Amniotic stem cell (primary cell): ENCODE data around the gene NDUFAB1.
"Not testable (repeated sequence)": the region's sequence is repeated elsewhere in the genome, so short reads cannot be mapped to it uniquely, and the experiment has no call there.

ENCODE experiments used
- DNase-seq: peaks from one replicate; lab custom pipeline; 2025; lab: John Stamatoyannopoulos, UW

The NDUFAB1 gene

DNA sequence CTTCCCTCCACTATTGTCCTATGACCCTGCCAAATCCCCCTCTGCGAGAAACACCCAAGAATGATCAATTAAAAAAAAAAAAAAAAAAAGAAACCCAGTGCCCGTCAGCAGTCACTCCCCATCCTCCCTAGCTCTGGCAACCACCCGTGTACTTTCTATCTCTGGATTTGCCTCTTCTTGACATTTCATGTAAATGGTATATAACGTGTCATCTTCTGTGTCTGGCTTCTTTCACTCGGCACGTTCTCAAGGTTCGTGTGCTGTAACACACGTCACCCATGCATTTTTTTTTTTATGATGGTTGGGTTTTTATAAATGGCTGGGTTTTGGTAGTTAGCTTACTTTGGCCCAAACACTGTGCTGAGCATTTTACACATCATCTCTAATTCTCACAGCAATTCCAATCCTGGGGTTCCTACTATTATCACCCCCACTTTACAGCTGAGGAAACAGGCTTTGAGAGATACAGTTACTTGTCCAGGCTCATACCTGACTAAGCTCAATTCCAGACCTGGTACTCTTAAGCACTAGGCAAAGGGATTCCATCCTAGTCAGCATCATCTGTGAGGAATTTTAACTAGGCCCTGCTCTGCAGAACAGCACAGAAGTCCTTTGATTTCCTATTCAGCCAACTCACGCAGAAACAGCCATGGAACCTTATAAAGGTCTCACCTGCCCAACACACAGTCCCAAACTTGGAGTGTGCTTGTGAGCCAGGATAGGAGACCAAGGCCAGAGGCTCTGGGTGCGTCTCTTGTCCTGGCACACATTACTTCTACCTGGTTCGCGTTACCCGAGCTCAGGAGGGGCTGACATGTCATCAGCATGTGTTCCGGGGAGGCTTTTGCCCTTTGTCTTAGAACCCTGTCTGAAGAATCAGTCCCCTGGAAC lies 11.7 kb downstream of the NDUFAB1 start:
- DNase-seq: no peak

DNA sequence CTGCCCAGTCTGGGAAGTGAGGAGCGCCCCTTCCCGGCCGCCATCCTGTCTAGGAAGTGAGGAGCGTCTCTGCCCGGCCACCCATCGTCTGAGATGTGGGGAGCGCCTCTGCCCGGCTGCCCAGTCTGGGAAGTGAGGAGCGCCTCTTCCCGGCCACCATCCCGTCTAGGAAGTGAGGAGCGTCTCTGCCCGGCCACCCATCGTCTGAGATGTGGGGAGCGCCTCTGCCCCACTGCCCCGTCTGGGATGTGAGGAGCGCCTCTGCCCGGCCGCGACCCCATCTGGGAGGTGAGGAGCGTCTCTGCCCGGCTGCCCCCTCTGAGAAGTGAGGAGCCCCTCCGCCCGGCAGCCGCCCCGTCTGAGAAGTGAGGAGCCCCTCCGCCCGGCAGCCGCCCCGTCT lies 12.8 kb downstream of the NDUFAB1 start:
- not testable (repeated sequence) for DNase-seq

DNA sequence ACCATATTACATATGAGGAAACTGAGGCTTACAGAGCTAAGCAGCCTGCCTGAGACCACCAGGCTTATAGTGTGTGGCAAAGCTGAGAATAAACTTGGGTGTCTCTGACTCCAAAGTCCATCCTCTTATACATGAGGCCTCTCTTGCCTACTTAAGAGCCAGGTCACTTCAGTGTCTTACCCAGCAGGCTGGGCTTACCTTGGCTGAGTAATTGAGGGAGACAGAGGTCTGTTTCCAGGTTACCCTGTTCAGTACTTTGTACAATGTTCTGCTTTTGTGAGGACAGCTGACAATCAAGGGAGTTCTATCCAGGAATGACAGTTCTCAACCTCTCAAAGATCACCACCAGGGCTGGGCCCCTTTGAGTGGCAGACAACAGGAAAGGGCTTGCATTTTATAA lies 14.4 kb downstream of the NDUFAB1 start:
- no peak for DNase-seq

DNA sequence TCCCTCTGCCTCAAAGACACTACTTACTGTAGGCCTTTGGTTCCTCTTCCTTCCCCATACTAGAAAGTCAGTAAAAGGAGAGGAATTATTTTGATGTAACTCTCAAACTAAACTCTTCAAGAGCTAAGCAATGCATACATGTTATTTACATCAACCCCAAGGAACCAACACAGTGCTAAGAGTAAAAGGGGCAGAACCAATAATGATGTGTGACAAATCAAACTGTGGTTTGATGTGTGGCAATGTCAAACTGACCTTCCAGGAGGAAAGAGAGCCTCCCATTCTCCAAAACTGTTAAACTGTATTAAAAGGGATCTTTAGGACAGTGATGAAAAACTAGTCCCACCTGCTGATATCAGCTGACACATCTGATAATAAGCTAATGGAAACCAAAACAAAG lies 15.7 kb downstream of the NDUFAB1 start:
- no peak for DNase-seq

DNA sequence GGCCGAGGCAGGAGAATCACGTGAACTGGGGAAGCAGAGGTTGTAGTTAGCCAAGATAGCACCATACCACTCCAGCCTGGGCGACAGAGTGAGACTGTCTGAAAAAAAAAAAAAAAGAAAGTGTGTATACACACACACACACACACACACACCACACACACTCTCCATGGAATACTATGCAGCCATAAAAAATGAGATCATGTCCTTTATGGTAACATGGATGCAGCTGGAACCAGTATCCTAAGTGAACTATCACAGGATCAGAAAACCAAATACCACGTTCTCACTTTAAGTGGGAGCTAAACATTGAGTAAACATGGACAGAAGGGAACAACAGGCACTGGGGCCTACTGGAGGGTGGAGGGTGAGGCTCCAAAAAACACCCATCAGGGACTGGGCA lies 16.7 kb downstream of the NDUFAB1 start:
- DNase-seq: no peak

DNA sequence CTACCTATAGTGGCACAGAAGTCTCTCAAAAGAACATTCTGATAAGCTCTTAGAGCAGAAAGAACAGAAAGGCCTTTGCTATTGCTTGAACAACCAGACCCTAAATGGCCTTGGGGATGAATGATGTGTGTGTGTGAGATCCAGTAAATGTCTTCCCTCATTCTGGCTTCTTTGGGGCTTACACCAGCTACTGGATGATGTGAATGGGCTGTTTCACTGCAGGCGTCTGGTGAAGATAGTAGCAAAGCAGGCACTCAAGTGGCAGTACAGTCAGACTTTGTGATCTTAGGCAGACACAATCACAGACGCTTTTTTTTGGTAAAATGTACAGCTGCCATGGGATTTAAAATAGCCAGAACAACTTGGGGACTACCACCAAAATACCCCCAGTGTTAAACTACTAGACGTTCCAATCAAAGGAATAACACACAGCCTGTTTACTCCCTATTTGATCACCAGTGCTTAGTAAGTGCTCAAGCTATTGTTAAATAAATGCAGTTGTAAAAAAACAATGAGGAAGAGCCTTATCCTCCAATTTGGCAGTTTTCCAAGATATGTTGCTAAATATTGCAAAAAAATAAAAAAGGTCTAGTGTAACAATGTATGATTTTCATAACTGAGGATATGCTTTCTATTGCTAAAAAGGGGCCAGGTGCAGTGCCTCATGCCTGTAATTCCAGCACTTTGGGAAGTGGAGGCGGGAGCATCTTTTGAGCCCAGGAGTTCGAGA lies 17.9 kb downstream of the NDUFAB1 start:
- no peak for DNase-seq

DNA sequence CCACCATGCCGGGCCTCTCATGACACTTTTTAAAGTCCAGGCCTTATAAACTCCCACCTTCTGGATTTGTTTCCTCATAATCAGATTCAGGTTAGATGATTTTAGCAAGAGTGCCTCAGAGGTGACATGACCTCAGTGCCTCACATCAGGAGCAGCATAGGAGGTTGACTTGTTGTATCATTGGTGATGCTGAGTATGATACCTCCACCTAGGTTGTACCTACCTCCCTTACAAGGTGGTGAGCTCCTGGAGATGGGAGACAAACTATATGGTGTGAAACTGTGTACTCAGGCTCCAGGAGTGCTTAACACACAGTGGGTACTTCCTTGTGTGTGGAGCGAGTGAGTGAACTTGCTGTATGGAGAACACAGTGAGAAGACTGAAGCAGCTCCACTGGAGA lies 18.6 kb downstream of the NDUFAB1 start:
- no peak for DNase-seq

DNA sequence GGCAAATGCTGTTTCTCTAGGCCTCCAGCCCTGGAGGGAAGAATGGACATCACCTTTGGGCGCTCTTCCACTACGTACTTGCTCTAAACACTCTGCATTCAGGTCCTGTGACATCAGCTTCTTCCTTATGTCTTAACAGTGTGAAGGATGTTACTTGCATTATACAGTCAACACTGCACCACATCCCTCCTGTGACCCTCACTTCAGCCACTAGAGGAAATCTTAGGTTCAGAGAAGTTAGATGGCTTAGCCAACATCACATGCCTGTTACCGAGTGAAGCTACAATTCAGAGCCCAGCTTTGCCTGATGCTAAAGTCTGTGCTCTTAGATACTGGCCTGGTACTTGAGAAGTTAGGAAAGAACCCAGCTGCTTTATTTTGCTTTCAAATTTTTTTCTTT lies 20.3 kb downstream of the NDUFAB1 start:
- no peak for DNase-seq

DNA sequence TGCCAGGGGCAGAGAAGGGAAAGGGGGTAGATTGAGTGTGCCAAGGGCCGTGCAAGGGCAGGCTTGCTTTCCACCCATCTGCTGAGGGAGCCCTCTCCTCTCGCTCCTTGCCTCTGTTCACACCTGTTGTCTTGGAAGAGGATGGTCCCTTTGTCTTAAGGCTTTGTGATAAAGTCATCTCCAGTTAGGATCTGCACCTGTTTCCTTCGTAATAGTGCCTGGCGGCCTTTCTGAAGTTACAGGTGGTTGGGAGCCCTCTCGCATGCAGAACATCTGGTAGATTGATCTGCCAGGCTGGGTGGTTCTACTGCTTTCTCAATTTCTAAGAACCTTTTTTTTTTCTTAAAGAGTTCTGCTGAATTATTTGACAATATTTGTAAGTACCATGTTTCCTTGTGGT lies 22.3 kb downstream of the NDUFAB1 start:
- no peak for DNase-seq

DNA sequence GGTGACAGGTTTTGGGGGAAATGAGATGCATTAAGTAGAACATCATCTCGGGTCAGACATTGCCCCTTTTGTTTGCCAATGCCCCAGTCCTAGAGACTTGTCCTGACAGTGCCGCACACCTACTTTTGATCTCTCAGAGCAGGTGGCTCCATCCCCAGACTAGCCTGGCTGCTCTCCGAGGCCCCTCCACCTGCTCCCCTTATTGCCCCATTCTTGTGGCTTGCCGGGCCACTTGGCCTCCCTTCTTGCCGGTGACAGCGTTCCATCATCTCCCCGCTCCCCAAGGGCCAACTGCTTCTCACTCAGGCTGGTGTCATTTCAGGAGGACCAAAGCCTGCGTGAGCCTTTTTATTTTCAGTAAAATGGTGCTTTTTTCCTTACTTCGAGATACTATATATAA lies 23.7 kb downstream of the NDUFAB1 start:
- no peak for DNase-seq

DNA sequence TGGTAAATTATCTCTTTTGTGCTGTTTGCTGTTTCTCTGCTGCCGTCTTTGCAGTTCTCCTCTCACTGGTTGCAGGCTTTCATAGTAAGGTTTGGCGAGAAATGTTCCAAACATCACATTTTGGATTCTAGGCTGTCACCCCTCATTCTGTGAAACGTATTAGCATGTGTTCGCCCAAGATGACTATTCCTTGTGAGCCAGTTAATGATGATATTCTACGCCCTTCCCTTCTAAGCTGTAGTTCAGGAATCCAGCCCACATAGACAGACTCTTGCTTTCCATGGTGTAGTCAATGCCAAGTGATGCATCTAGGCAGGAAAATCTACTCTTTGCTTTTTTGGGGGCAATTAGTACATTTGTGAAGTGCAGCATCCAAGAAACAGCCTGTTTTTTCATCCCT lies 24.2 kb downstream of the NDUFAB1 start:
- no peak for DNase-seq

DNA sequence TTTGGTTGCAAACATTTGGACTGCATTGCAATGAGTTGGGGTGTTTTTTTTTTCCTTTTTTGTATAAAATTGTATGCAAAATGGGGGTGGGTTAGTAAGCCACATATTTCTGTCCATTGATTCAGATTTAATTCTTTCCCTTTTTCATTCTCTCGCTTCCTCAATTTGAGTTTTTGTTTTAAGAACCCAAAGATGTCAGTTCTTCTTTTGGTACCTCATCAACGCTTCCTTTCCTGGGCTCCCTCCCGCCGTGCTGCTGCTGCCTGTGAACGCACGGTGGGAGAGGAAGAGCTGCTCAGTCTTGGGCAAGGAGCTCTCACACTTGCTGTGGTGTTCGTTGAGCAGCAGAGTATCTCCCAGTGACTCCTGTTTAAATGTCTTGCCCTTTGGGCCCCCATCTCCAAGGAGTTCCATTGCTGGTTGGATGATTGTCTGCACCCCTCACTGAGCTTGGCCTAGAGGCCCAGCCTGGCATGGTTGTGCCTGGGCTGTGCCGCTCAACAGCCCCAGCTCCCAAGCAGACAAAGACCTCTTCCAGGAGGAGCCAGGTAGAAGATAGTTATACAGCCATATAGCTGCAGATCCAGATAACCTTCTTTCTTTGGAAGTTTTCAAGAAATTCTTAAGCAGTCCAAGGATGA lies 25.0 kb downstream of the NDUFAB1 start:
- no peak for DNase-seq

DNA sequence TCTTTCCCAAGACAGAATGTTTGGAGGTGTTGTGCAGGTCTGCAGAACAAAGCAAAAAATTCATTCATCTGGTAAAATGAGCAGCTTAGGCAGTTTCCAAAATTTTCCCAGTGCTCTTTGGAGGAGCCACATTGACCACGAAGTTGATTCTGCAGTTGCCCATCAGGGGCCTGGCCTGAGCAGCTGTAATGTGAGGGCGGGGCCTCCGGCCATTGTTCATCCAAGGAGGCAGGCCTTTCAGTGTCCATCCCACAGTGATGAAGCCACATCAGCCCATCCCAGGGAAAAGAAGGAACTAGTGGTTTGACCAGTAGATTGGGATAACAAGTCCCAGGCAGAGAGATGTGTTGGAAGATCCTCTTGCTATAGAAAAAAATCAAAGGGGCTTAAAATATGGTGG lies 28.5 kb downstream of the NDUFAB1 start:
- no peak for DNase-seq

DNA sequence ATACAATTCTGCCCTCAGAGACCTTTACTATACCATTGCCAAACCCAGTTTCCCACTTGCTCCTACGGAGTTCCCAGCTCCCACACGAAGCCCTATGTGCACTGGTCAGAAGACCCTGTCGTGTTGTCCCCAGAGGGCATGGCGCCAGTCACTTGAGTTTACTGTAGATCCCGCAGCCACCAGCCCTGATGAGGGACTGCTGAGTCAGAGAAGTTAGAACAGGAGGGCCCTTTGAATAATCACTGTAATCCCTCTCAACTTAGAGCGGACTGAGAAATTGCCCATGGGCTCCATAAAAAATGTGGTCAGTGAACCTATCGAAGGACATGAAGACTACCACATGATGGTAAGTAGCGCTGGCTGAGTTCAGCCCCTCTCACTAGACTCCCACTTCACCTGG lies 29.4 kb downstream of the NDUFAB1 start:
- DNase-seq: no peak

DNA sequence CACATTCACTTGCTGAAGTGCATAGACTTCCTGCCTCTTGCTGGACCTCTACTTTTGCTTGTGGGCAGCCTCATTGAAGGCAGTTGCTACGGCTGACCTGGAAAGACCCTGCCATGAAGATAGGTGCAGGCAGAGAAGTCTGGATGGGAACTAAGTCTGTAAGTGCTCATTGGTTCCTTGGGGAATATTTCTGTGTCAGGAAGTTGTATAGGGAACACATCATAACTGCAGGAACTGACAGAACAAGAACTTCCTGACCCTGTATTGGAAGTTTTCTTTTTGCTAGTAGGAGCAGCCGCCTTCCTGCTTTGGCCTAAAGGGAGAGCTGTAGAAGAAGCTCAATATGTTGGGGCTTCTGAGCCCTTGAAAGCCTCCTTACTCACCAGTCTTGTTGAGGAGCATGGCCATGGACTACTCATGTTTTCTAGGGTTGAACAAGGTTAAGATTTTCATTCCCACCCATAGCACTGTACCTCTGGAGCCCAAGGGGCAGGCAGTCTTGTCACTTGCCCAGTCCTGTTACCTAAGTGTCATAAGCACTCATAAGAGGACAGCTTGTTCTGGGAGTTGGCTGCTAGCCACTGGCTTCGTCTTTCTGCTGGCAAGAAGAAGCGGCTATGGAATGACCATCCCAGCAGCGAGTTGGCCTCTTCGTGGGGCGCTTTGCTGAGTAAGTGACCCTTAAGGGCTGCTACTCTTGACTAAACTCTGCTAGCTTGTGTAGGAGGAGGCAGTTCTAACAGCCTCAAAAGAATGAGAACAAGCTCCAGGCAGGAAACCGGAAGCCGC lies 31.3 kb downstream of the NDUFAB1 start:
- DNase-seq: no peak

DNA sequence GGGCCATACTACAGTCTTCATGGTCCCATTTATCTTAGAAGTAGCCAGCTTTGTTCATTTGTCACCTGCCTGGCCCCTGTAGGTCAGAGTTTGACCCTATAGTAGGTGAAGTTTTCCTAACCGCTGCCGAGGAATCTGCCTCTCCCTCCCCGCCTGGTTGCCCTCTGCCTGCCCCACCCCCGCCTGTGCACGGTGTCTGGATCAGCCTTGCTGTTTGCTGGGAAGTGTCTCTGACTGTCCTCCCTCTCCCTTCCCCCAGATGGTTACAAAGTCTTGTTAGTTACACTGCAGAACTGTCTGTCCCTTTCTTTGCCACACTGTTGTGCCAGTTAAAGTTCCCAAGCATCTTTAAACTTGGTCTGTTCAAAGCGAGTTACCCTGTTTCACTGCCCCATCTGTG lies 32.9 kb downstream of the NDUFAB1 start:
- no peak for DNase-seq

DNA sequence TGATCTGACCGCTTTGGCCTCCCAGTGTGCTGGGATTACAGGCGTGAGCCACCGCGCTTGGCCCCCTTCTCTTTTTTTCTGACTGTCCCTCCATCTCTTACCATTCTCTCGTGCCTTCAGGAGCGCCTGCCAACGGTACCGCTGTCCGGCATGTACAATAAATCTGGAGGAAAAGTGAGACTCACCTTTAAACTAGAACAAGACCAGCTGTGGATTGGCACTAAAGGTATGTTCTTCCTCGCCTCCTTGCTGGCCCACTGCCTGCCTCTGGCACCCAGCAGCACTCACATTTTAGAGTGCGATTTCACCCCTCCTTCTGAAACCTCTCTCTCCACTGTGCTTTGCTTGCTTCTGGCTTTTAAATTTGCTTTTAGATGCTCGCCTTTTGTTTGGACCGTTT lies 33.6 kb downstream of the NDUFAB1 start:
- DNase-seq: no peak

DNA sequence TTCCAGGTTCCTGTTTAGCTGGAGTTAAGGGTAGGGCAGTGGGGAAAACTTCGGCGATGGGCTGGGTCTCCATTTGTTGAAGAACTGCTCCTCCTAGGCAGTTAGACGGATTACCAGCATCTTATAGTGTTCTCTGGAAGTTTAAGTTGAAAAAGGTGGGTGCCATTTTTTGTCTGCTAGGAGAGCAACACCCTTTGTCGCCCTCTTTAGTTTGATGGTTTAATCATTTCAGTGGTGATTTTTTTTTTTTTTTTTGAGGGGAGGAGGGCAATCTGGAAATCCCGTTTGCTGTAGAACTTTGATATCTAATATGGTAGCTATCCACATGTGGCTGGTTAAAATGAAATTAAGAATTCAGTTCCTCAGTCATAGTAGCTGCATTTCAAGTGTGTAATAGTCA lies 34.5 kb downstream of the NDUFAB1 start:
- DNase-seq: no peak

DNA sequence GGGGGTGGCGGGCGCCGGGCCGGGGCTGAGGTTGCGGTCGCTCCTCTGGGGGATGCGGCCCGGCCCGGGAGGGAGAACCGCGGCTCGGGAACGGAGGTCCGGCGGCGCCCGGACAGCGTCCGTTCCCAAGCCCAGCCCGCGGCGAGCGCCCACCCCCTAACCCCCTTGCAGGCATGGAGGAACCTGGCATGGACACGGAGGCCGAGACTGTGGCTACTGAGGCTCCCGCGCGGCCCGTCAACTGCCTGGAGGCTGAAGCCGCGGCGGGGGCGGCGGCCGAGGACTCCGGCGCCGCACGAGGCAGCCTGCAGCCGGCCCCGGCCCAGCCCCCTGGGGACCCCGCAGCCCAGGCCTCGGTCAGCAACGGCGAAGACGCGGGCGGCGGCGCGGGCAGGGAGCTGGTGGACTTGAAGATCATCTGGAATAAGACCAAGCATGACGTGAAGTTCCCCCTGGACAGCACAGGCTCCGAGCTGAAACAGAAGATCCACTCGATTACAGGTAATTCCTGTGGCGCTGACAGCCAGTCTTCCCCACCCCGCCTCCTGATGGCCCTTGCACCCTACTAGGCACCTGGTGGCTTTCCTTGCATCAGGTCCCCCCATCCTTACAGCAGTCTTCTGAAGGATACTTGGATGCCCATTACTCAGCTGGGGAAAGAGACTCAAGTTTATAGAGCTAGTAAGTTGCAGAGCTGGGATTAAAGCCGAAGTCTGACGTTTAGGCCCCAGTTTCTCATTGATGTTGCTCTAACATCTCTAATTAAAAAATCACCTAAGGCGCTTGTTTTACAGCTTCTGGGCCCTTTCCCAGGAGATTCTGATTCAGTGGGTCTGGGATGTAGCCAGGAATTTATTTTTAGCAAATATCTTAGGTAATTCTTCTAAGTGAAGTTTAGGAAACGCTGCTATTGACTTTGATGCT lies 38.1 kb downstream of the NDUFAB1 start:
- no peak for DNase-seq

DNA sequence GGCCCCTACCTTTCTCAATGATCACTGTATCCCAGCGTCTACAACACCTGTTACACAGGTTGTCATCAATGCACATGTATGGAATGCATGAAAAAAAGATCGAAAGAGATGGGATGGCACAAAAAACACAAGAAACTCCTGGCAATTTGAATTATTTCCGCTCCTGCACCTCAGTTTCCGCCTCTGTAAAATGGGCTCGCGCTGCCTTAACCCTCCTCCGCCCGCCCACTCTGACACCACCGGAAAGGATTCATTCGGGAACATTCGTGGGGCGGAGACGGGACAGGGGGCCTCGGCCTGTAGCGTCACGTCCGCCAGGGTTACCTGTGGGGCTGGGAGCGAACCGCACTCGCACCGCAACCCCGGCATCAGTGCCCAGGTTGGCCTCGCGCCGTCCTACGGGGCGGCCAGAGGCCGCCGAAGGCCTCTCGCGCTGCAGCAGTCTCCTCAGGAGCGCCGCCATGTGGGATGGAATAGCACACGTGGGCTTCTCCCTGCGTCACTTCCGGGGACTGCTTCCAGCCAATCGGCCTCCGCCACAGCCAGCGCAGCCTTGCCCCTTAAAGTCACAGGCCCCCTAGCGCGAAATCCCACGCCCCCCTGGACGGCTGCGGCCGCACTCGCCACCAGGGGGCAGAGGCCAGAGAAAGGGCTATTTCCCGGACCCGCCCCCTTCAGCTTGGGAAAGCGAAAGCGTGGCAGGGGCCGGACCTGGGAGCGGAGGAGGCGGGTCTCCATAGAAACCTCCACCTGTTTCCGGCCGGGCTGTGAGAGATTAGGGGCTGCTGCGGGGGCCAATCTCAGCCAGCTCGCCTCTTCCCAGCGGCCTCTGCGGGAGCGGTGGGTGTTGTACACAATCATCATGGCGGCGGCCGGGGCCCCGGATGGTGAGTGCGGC lies 39.0 kb downstream of the NDUFAB1 start, which contains the start of the genes EARS2 and UBFD1:
Gene EARS2, minus strand, starts transcription at position 470 of the 898 bp plus-strand sequence. Its CDS starts 7 bp downstream, at position 463.
Gene UBFD1, plus strand, starts transcription at position 847 of the 898 bp plus-strand sequence. Its CDS starts 16 bp downstream, at position 863.
- DNase-seq: peak; percentile 99
